Uterus (tissue), 4 donors: Measurements from ENCODE around the gene STK25. TPM values are rescaled to one million over a fixed set of nuclear protein-coding genes. Genes with fewer than 3 reads are reported as not detected.

Source experiments
- DNase-seq, 2 donors: peaks; one replicate each; pipeline ENCODE4 v3.0.0-alpha.2; 2019 to 2020
- H3K27ac ChIP-seq, 2 donors: fragments of 200-600 bp; sonication (generic); 1 replicate in 1 of 2; 2 replicates in 1 of 2; pipeline ENCODE4 v1.5.1; 2016 to 2018
- H3K27me3 ChIP-seq, 2 donors: fragments of 200-600 bp; sonication (generic); one replicate each; pipeline ENCODE4 v1.5.1; 2018 to 2019; ENCODE audit warnings: control low read depth in 1 of 2
- H3K36me3 ChIP-seq, 2 donors: fragments of 200-600 bp; sonication (generic); one replicate each; pipeline ENCODE4 v1.5.1; 2019; ENCODE audit warnings: control low read depth in 1 of 2
- H3K4me1 ChIP-seq, 2 donors: fragments of 200-600 bp; sonication (generic); one replicate each; pipeline ENCODE4 v1.5.1; 2018 to 2019; ENCODE audit warnings: control low read depth in 1 of 2
- H3K4me3 ChIP-seq, 2 donors: fragments of 200-600 bp; sonication (generic); 1 replicate in 1 of 2; 2 replicates in 1 of 2; pipeline ENCODE4 v1.5.1; 2018 to 2019; ENCODE audit warnings: mild to moderate bottlenecking in 1 of 2
- H3K9me3 ChIP-seq, 2 donors: fragments of 200-600 bp; sonication (generic); one replicate each; pipeline ENCODE4 v1.5.1; 2019; ENCODE audit warnings: control low read depth in 1 of 2
- CTCF ChIP-seq, 4 experiments: fragments of 200-600 bp in 2 of 4; fragments of 450-650 bp in 2 of 4; sonication (generic) in 2 of 4; IDR thresholded peaks; one replicate each; pipeline ENCODE4 v1.5.1; 2016 to 2019; ENCODE audit warnings: antibody characterized with exemption in 4 of 4, mild to moderate bottlenecking in 2 of 4, moderate library complexity in 1 of 4
- POLR2A ChIP-seq, 2 donors: fragments of 450-650 bp; IDR thresholded peaks; one replicate each; pipeline ENCODE4 v1.6.1; 2016; ENCODE audit warnings: antibody characterized with exemption in 2 of 2, mild to moderate bottlenecking in 1 of 2, moderate library complexity in 1 of 2
- intact Hi-C: fragments of 100-400 bp; cut with DNase I; formaldehyde crosslinking; loops from one replicate; pipeline ENCODE4 v1.15.1; 2023; ENCODE audit warnings: low total_unique reads
- total RNA-seq, 4 donors: library from RNA; depleted of rRNA in 3 of 4; stranded (reverse); fragments of >200 nt in 3 of 4; gene quantifications; one replicate each; pipeline versions ENCODE4 v1.1.0 to v1.2.4, GENCODE V29; 2014 to 2023
- donor health status: DM: yes; HTN: yes; CAD: no.

STK25 gene
- total RNA-seq, 4 donors from 2014 or later: 77.6 to 191 (median 165) TPM

DNA sequence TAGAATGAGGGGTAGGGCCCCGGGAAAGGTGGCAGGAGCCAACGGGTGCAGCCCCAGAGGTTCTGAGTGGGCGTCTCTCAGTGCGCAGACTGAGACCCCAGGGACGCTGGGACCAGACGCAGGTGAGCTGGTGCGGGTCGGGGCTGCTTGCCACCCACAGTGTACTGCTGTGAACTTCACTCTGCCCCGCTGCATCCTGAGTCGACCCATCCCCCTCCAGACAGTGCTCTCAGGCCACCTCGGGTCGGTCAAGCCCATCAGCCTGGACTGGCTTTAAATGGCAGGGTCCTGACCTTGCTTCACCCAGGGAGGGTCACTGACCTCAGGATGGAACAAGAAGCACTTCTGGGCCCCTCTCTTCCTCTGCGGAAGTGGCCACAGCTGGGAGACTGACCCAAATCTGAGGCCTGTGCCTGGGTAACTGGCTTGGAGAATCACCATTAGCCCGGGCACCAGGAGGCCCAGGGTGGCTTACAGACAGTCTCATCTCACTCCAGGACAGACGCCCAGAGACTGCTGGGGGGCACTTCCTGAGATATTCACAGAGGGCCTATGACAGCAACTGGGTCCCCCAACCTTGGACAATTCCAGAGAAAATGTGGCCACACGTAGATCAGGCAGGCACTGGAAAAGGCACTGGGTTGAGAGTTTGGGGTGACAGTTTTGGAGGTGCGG is 26.5 kb upstream of the STK25 start:
- H3K36me3 ChIP-seq: no peaks in the 10 kb centered on the region
- no peaks in the 10 kb centered on the region for H3K9me3 ChIP-seq
- no peak overlapping the region for H3K4me3 ChIP-seq
- H3K27ac ChIP-seq: no peak overlapping the region
- DNase-seq: no peak
- H3K4me1 ChIP-seq: no peaks in the 10 kb centered on the region
- no peaks in the 10 kb centered on the region for H3K27me3 ChIP-seq
- TF ChIP-seq POLR2A (IDR thresholded peaks at IDR 0.05) (no peak), CTCF (IDR thresholded peaks at IDR 0.05) (no peak)
- intact Hi-C loops: no loop called here

DNA sequence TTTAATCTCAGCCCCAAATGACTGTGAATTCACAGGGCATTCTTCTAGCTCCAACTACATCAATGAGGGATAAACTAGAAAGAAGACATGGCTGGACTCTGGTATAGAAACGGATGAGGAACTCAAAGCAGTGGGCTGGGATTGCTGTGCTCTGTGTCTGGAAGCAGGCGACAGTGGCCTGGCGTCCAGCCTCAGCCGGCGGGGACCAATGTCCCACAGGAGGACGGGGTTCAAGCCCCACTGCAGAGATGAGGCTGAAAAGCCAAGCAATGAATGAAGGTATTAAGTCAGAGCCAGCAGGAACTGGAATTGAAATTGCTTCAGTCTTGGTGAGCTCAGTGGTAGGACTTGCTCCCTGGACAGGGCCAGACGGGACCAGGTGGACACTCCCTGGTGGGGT is 25.9 kb upstream of the STK25 start:
- H3K4me1 ChIP-seq: no peaks in the 10 kb centered on the region
- H3K27ac ChIP-seq: no peak overlapping the region
- no peaks in the 10 kb centered on the region for H3K9me3 ChIP-seq
- no peak overlapping the region for H3K4me3 ChIP-seq
- no peak for DNase-seq
- no peaks in the 10 kb centered on the region for H3K36me3 ChIP-seq
- intact Hi-C loops: no loop called here
- H3K27me3 ChIP-seq: no peaks in the 10 kb centered on the region
- TF ChIP-seq POLR2A (IDR thresholded peaks at IDR 0.05) (no peak), CTCF (IDR thresholded peaks at IDR 0.05) (no peak)

DNA sequence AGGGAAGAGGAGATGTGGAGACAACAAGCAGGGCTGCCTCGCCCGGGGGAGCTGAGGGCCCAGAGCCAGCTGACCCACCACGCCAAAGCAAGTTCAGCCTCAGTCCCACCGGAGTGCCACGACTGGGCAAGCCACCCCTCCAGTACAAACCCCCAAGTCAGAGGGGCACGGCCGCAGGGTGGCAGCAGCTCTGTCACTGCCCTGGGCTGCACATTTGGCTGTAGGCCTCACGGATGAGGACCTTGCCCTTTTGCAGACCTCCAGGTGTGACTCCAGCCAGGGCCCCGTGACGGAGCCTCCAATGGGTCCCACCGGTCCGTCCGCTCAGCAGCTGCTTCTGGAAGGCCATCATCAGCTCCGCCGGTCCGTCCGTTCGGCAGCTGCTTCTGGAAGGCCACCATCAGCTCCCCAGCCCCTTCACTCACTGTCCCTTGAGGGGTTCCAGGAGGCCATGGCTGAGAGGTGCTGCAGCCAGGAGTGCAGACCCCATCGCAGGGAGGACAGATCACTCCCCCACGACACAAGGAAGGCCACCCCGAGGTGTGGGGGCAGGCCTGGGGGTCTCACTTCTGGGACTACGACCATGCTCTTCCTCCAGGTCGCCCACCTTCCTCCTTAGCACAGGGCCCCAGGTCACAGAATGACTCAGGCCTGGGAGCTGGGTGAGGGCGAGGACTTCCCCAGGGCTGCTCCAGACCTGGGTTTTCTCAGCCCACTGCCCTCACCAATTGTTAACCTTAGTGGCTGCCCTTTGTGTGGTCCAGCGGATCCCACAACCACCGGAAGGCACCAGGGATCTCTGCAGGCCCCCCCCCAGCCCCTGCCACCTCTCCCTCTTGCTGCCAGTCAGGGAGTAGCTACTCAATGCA is 24.6 kb upstream of the STK25 start:
- intact Hi-C loops: no loop called here
- TF ChIP-seq POLR2A (IDR thresholded peaks at IDR 0.05): no peak
- TF ChIP-seq CTCF (IDR thresholded peaks at IDR 0.05): no peak
- H3K27ac ChIP-seq: no peak overlapping the region
- H3K36me3 ChIP-seq: no peaks in the 10 kb centered on the region
- no peaks in the 10 kb centered on the region for H3K9me3 ChIP-seq
- H3K27me3 ChIP-seq: no peaks in the 10 kb centered on the region
- no peak overlapping the region for H3K4me3 ChIP-seq
- DNase-seq: no peak
- H3K4me1 ChIP-seq: no peaks in the 10 kb centered on the region

DNA sequence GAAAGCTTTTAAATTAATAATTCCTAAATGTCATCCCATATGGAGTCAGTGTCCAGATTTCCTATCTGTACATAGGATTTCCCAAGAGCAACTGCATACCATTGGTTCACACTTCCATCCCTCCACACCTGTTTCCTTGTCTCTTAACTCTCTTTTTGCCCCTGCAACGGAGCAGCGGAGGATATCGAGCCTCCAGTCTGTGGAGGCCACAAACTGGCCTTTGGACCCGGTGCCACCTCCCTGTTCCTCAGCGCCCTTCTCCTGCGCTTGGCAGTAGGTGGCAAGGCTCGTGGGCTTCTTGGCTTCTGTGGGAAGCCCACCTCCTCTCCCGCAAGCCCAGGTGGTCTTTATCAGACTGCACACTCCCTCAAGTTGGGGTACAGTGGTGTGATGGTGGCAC is 23.8 kb upstream of the STK25 start:
- H3K9me3 ChIP-seq: no peaks in the 10 kb centered on the region
- H3K36me3 ChIP-seq: no peaks in the 10 kb centered on the region
- H3K27ac ChIP-seq: no peak overlapping the region
- no peak overlapping the region for H3K4me3 ChIP-seq
- H3K27me3 ChIP-seq: no peaks in the 10 kb centered on the region
- no peaks in the 10 kb centered on the region for H3K4me1 ChIP-seq
- DNase-seq: no peak
- TF ChIP-seq CTCF (IDR thresholded peaks at IDR 0.05) (no peak), POLR2A (IDR thresholded peaks at IDR 0.05) (no peak)
- intact Hi-C loops: no loop called here

- intact Hi-C loops: no loop called here
- H3K27me3 ChIP-seq: no peaks in the 10 kb centered on the region
These were observed 22.9 kb upstream of the STK25 start for GRCh38 chr2:241531161-241531722.

More at GRCh38 chr2:241531161-241531722, 22.9 kb upstream of the STK25 start:
- Histone ChIP-seq H3K27ac (no peak overlapping the region), H3K9me3 (no peaks in the 10 kb centered on the region), H3K36me3 (no peaks in the 10 kb centered on the region), H3K4me3 (no peak overlapping the region), H3K4me1 (no peaks in the 10 kb centered on the region)
- TF ChIP-seq POLR2A (IDR thresholded peaks at IDR 0.05) (no peak), CTCF (IDR thresholded peaks at IDR 0.05) (no peak)
- no peak for DNase-seq
